Ishikawa (cell line): ENCODE data around the gene LTBP4.

Experiments
- NFIC ChIP-seq: IDR thresholded peaks from 2 replicates; pipeline ENCODE4 v1.6.1; 2012
- TEAD4 ChIP-seq: IDR thresholded peaks from 2 replicates; pipeline ENCODE4 v1.6.1; 2012

GRCh38 chr19:40667602-40668001 is 66.4 kb downstream of the LTBP4 start:
- TF ChIP-seq NFIC (no peak), TEAD4 (no peak)
